Mammary epithelial cell (primary cell): Measurements from ENCODE around the gene NUF2.

Source experiments
- EZH2 ChIP-seq: IDR thresholded peaks from 2 replicates; pipeline ENCODE4 v1.6.1; 2012; ENCODE audit warnings: low read length, inconsistent platforms, borderline replicate concordance
- TF ChIP-seq, protein P1 (sequence below), 2 donors: IDR thresholded peaks in 1 of 2; conservative IDR thresholded peaks in 1 of 2; 2 replicates each; pipeline ENCODE4 v1.5.1; 2011 to 2012; ENCODE audit warnings: inconsistent platforms in 2 of 2, low read length in 2 of 2, mild to moderate bottlenecking in 2 of 2, control low read depth in 1 of 2, low read depth in 1 of 2; ENCODE audit not compliant: insufficient read depth in 1 of 2; ENCODE audit errors: extremely low read depth in 1 of 2

DNA sequence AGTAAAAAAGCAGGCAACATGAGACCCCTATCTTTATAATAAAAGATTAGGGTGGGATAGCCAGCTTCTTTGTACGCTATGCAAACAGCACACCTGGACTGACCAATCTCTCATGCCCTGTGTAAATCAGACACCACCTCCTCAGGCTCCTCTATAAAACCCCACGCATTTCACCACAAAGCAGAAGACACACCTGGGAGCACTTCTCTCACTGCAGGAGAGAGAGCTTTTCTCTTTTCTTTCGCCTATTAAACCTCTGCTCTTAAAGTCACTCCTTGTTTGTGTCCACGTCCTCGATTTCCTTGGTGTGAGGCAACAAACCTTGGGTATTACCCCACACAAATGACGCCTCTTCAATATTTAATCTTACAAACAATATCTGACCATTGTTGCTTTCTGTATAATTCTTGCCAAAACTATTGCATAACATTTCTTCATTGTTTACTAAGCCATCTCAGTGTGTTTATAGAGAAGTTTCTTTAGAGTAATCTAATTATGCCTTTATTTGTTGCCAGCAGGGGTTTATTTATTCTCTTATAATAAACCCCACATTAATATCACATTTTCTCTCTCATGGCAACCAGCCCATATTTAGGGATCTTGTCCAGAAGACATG lies 31.6 kb upstream of the NUF2 start:
- TF ChIP-seq, protein P1, sequence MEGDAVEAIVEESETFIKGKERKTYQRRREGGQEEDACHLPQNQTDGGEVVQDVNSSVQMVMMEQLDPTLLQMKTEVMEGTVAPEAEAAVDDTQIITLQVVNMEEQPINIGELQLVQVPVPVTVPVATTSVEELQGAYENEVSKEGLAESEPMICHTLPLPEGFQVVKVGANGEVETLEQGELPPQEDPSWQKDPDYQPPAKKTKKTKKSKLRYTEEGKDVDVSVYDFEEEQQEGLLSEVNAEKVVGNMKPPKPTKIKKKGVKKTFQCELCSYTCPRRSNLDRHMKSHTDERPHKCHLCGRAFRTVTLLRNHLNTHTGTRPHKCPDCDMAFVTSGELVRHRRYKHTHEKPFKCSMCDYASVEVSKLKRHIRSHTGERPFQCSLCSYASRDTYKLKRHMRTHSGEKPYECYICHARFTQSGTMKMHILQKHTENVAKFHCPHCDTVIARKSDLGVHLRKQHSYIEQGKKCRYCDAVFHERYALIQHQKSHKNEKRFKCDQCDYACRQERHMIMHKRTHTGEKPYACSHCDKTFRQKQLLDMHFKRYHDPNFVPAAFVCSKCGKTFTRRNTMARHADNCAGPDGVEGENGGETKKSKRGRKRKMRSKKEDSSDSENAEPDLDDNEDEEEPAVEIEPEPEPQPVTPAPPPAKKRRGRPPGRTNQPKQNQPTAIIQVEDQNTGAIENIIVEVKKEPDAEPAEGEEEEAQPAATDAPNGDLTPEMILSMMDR (conservative IDR thresholded peaks at IDR 0.05 in 1 of 2, IDR thresholded peaks at IDR 0.05 in 1 of 2; ENCODE audit: extremely low read depth in 1 of 2, insufficient read depth in 1 of 2, low read depth in 1 of 2, low read length in 2 of 2): no peak
- no peak for TF ChIP-seq EZH2
